Suppressor macrophage treated with lipopolysaccharide for 1 hour (primary cell): ENCODE measurements around the gene CNTNAP2.

Experiments
- DNase-seq, 3 donors: peaks; one replicate each; pipeline ENCODE4 v3.0.0-alpha.2; 2020 to 2022

CNTNAP2 gene

DNA sequence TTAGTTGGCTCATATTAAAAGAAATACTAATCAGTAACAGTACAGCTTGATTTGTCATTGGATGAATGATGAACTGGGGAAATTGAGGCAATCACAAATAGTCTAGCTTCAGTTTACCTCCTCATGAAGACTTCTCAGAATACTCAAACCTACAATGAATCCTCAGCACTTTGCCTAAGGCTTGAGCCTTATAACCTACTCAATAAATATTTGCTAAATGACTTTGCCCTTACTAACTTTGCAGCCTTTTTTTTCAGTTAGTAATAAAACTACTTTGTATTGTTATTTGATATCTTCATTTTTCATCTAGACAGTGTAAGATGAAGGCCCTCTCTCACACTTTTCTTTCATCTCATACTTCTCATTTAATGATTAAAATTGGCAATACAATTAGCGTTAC lies 1311.5 kb downstream of the CNTNAP2 start:
- no peak for DNase-seq

DNA sequence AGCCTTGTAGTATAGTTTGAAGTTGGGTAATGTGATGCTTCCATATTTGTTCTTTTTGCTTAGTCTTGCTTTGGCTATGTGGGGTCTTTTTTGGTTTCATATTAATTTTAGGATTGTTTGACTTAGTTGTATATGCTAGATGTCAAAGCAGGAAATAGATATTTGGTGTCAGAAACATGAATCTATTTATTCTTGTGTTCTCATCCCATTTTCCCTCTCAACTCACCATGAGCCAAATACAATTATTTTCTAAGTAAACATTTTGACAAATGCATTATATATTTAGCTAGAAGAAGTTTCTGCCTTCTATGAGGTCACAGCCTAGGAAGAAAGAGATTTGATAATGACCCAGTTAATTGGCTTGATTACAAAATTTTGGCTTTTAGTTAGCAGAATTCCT lies 1313.4 kb downstream of the CNTNAP2 start:
- no peak for DNase-seq

DNA sequence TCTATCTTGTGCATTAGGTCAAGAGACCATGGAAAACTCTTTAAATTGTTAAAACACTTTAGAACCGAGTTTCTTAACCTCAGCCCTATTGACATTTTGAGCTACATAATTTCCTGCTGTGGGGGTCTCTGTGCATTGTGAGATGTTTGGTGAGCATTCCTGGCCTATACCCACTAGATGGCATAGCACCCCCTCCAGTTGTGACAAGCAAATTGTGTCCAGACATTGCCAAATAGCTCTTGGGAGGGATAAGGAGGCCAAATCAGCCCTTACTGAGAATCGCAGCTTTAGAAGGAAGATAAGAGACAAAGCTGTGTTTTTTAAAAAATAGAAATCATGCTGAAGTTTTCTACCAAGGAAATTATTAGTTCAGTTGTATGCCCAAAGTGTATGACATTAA lies 1315.5 kb downstream of the CNTNAP2 start:
- no peak for DNase-seq

DNA sequence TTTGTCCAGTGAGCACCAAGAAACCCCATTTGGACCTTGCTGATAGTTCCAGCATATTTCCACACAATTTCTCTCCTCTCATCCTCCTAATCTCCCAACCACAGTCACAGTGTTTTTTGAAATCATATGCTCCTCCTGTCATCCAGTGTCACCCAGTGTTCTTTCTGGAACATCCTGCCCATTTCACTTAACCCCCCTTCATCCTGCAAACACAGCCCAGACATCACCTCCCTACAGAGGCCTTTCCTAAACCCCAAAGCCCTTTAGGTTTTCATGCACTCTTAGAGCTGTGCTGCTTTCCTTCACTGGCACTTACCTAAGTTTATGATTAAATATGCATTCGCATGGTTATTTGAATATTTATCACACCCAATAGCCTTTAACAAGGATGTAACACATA lies 1316.0 kb downstream of the CNTNAP2 start:
- DNase-seq, result no peak

DNA sequence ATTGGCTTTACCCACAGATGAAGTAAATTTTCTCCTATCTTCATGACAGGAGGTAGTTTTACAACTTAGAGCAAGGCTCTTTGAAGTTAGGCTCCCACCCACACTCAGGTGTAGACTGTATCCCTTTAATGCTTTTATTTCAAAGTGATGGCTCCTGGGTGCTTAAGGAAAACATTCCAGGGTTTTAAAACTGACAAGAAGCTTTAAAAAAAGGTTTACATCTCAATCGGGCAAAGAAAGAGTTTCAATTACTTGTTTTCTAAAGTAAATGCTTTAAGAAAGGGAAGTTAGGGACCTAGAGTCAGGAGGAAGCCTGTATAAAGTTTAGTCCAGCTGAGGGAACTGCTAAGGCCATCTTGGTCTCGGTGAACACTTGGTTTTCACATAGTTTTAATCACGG lies 1320.1 kb downstream of the CNTNAP2 start:
- DNase-seq, result no peak

DNA sequence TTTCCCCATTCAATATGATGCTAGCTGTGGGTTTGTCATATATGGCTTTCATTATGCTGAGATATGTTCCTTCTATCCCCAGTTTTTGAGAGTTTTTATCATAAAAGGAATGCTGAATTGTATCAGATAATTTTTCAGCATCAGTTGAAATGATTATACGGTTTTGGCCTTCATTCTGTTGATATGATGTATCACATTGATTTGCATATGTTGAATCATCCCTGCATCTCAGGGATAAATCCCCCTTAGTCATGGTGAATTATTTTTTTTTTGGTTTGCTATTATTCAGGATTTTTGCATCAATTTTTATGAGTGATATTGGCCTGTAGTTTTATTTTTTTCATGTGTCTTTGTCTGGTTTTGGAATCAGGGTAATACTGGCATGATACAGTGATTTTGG lies 1321.6 kb downstream of the CNTNAP2 start:
- DNase-seq, result no peak

DNA sequence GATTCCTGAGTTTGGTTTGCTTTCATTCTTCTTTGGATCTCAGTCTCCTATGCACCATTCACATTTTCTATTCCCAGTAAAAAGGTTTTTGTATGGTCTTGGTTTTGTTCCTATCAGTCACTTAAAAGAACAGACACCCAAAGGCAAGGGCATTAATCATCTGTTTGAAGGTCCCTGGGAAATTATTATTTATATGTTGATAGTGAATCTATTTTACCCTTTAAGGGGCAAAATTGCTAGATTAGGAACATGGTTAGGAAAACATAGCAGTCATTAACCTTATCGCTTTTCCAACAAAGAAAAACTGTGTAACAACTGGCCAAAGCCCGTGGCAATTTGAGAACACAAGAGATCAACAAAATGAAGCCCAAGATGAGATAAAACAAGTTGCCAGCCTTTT lies 1327.3 kb downstream of the CNTNAP2 start:
- no peak for DNase-seq

DNA sequence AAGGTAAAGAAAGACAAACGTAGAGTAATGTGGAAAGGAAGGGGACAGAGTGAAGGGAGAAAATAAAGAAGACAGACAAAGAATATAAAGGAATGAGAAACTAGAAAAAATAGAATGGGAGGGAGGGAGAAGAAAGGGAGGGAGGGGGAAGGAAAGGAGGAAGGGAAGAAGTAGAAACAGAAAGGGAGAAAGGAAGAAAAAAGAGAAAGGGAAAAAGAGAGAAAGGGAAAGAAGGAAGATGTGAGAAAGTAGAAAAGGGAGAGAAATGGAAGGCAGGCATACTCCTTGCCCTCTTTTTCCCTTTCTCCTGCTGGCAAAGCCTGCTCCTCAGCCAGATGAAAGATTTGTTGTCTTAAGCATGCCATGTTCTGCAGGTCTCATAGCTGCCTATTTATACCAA lies 1336.2 kb downstream of the CNTNAP2 start:
- DNase-seq, result no peak

DNA sequence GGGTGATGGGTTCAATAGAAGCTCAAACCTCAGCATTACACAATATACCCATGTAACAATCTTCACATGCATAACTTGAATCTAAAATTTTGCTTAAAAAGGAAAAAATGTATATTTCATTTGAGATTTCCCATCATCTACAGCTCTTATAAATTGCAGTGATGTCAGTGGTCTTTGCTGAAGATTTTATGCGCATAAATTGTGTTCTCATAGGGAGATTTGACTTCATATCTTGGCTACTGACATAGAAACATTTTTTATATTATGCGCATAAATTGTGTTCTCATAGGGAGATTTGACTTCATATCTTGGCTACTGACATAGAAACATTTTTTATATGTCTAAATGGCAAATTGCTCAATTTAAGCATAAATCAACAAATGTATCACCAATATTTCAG lies 1348.6 kb downstream of the CNTNAP2 start:
- no peak for DNase-seq

DNA sequence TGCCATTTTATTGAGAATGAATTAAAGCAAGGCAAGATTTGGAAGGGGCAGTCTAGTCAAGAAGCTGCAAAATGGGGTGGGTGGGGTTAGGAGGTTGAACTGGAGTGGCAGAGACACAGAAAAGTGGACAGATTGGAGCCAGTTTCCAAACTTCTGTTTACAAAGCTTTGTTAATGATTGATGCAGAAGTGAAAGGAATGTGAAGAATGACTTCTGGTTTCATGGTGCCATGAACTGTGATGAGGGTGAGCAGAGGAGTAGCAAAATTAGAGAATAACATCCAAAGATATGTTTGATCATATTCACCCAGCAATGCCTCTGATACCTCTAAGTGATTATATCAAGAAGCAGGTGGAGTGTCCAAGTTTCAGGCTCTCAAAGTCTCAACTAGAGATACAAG lies 1356.0 kb downstream of the CNTNAP2 start:
- no peak for DNase-seq

DNA sequence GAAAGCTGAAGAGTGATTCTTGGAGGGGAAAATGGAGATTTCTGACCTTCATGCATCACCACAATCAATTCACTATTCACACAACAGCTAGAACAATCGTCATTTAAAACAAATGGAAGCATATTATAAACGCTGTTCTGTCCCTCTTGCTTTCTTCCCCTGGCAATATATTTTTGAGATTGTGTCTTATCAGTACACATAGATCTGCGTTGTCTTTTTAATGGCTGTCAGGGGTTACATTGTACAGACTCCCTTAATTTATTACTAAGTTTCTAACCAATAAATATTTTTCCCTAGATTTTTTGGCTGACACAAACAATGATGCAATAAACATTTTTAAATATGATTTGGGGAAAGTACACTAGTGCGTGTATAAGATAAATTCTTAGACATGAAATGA lies 1358.3 kb downstream of the CNTNAP2 start:
- DNase-seq, result no peak

DNA sequence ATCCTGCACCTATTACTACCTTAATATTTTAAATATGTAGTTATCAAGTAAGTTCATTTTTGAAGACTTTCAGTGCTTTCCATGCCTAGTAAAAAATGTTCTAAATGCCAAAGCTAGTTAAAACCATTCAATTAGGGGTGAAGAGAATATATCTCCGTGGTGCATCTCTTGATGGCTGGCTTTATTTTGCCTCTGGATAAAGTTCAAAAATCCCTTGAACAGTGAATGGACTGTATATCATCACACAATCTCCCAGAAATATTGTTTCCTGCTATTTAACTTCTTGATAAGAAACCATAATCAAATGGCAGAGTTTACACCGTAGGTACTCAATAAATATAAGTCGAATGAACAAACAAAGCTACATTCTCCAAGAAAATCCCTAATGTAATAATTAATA lies 1360.9 kb downstream of the CNTNAP2 start:
- DNase-seq, result no peak

DNA sequence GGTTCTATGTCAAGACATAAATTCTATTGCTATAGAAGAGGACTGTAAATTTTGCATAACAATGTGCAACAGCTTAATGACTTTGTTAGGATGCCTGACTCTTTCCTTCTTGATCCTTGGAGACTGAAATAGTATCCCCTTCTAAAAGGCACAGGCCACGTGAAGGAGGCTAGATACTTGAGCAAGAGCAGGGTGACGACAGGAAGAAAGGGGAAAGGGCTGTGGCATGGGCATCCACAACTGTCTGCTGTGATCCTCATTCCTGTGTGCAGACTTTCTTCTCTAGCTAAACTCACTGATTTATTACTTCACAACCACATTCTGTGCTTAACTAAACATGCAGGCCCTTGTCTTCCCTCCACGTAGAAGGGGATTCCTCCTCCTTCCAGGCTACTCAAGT lies 1362.2 kb downstream of the CNTNAP2 start:
- no peak for DNase-seq

DNA sequence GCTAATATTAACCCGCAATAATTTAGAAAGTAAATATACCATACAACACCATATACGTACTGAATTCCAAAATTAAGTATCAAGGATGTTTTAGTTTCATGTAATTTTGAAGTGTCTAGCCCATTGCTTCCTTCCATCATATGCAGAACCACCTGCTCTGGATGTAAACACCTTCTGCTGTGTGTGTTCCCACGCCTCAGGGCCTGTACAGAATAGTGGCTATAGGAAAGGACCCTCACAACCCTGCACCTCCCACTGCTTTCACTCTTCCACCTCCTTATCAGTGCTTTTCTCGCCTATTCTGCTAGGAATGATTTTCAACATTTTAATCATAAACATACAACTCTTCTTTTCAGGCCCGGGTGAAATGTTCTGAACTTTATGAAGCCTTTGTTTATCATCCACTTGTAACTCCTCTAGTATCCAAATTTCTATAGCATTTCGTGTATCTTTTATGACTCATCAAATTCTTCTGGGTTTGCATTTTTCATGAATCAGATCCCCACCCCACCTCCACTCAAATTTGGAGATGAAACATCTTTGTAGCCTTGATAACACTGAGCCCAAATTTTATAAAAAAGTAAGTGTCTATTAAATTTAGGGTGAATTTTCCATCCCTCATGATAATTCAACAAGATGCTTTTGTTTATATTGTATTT lies 1367.2 kb downstream of the CNTNAP2 start:
- DNase-seq, result no peak

DNA sequence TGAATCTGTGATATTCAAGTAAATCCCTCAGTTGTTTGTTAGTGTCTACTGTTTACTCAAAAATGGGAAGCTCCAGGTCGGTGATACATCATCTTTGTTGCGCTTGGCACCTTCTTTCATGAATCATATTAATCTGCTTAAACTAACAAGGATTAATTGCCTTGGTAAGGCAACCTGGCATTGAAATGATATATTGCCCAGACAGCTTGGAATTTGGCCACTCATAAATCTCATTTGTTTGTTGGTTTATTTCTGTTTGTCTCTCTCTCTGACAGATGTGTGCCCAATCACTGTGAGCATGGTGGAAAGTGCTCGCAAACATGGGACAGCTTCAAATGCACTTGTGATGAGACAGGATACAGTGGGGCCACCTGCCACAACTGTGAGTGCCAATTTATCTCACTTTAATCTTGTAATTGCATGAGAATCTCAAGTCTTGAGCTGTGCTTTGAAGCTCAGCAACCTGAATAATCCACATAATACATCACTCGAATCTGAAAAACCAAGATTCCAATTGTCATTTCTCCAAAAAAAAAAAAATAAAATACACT lies 1369.1 kb downstream of the CNTNAP2 start:
- DNase-seq, result no peak

DNA sequence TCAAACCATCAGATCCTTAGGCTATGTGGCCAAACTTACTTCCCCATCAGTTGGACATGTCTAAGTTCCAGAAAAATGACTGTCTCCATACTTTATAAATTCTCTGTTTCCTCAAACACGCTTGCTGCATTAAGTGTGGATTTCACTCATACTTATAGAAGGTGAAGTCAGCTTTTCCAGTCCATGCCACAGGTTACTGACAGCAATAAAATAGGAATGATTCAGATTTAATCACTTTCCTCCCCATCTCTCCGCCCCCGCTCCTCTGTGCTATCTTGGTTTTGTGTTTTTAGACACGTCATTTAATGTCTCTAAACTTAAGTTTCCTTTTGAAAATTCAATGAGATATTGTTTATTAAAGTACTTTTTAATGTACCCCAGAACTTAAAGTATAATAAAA lies 1376.0 kb downstream of the CNTNAP2 start:
- DNase-seq, result no peak

DNA sequence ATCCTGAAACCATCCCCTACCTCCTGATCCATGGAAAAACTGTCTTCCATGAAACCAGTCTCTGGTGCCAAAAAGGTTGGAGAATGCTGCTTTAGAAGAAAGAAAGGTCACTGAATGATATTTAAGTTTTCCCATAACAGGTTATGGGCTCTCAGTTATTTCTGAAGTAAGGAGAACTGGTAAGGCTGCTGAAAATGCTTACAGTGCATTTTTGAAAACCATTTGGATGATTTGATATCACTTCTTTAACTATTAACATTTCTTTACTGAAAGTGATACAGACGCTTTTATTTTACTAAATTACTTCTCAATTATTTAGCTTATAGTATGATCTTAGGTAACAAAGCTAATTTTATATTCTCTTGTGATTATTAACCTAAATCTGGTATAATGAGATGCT lies 1379.6 kb downstream of the CNTNAP2 start:
- no peak for DNase-seq

DNA sequence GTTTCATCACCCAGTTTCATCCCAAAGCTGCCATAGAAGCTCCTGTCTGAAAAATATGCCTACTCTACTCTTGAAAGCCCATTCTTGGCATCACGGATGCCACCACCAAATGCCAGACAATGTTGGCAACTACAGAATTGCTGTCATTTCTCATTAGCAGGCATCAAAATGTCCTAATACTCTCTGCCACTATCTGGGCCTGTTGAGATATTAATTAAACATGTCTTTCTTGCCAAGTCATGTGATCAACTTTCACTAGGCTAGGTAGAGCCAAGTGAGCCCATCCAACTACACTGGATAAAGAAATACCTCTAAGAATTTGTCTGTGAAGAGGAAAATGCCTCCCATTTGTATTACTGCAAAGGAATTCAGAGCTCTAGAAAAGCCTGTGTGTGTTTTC lies 1380.6 kb downstream of the CNTNAP2 start:
- no peak for DNase-seq

DNA sequence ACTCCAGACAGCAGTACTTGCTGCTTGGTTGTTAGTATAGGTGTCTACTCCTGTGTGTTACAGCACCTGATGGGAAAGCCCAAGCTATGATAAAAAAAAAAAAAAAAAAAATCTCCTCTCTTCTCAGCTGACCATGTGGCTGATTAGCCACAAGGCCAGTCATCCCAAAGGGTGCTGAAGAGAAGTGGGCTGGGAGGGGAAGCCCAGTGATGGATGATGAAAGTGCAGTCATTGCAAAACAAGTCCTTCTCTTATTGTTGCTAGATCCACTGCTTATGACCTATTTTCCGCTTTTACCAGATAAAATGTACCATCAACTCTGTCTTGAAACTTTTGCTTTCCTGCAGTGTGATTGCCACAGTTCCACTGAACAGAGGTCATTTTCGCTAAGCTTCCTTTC lies 1381.5 kb downstream of the CNTNAP2 start:
- DNase-seq, result peak in 2 of 3 donors; percentile 1 to 18

DNA sequence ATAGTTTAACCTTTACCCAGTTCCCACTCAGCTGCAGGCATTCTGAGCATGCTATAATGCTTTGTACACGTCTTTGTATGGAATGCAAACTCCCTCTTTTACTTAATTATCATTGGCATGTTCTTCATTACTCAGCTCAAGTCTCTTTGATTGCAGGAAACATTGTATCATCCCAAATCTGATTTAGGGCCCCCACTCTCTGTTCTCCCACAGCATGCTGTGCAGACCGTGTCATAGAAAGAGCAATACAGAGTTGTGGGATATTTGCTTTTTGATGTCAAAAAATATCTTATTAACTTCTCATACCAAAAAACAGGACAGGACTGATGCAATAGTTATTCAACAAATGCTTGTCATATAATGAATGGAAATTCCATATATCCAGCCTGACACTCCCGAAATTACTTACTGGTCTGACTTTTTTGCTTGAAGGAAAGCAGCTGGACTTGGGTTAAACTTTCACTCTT lies 1392.5 kb downstream of the CNTNAP2 start:
- no peak for DNase-seq

DNA sequence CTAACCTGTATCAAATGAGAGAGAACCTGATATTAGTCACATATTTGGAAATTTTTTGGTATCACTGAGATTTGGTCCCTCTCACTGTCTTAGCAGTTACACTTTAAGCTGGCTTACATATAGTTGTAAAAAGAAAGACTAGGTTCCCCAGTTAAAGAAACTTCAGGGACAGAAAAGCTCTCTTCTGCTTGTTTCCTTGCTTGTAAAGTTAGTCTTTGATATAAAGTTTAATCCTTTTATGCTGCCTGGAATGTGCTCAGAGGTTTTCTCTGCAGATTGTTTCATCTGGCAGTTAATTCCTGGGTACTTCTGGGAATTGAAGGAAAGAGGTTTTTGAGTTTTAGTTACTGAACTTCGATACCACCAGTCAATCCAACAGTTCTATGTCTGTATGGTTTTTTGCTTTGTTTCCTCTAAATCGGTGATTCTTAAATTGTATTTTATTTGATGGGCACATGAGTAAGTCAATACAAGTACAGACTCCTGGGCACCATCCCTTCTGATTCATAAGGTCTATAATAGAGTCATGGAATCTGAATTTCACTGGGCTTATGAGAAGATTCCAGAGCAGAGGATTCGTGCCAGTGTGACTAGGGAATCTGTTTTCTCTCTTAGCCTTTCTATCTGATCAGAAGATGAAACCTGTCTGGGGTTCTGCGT lies 1393.1 kb downstream of the CNTNAP2 start:
- no peak for DNase-seq

DNA sequence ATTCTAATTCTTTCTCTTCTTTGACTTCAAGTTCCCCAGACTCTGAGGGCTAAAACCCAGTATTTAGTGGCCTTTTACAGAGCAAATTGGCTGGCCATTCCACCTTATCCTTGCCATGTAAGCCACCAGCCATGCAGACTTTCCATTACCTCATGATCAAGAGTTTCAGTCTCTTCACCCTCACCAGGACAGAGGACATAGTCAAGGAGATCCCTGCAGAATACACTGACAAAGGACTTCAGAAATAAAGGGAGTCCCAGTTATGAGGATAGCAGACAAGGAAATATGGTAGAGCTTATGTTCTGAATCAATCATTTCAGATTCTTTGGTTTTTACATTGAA lies 1393.6 kb downstream of the CNTNAP2 start:
- no peak for DNase-seq

DNA sequence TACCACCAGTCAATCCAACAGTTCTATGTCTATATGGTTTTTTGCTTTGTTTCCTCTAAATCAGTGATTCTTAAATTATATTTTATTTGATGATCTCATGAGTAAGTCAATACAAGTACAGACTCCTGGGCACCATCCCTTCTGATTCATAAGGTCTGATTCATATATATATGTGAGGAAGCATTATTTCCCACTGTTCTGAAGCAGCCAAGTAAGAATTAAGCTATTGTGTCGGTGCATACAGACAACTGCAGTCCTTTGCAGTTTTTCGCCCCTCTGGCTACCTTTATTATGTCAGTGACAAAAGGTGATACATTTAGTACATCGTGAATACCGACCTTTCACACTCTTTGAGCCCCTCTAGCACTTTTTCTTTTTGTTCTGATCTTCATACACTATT lies 1394.3 kb downstream of the CNTNAP2 start:
- no peak for DNase-seq

DNA sequence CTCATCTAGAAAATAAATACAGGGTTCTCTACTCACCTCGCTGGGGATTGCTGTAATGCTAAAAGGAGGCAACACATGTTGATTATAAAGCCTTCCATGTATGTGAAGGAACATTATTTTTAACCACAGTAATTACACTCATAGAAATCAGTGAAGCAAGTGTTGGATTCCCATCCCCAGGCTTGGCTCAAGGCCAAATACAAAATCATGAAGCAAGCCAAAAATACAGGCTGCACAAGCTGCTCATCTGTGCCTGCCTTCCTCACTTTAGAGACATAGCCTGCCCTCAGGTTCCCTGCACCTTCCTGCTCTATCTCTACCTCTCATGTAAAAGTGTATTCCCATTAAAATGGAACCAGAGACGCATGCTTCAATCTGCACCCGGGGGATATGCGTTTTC lies 1396.8 kb downstream of the CNTNAP2 start:
- DNase-seq, result no peak

DNA sequence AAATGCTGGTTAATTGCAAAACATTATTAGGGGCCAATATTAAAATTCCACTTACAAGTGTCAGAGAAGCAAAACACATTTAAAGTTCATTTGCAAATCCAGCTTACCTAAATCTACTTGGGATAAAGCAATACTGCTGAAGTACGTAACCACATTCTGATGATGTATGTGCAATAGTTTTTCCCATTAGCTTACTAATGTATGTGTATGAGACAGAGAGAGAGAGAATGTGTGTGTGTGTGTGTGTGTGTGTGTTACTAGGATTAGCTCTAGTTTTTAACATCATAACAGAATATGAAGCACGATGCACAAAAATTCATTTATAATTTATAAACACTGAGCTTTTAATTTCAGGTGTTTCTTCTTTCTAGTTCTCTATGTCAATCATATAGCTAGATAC lies 1399.8 kb downstream of the CNTNAP2 start:
- no peak for DNase-seq
